Stimulated activated naive B cell treated with anti-CD40 and anti-IgM and Interleukin-4, amounts not matched to agents 10 μg/mL and 1 μg/mL and 100 μg/mL, for 72 hours (primary cell): ENCODE results near the gene ENPP5.
"Not testable (repeated sequence)": the region's sequence is repeated elsewhere in the genome, so short reads cannot be mapped to it uniquely, and the experiment has no call there.

ENCODE experiments used
- ATAC-seq, 2 donors: fragments of 150-1000 bp; cut with Tn5 transposase; replicated peaks; 2 replicates each; pipeline ENCODE4 v1.10.0; 2021; ENCODE audit warnings: moderate library complexity in 1 of 2
- DNase-seq: peaks from one replicate; pipeline ENCODE4 v3.0.0; 2021
- H3K27ac Mint-ChIP-seq: one replicate; pipeline ENCODE4 v1.8.0; 2022; ENCODE audit warnings: mild to moderate bottlenecking, mixed read lengths
- H3K27me3 Mint-ChIP-seq, 2 donors: one replicate each; pipeline ENCODE4 v1.8.0; 2022; ENCODE audit warnings: mixed read lengths in 2 of 2
- H3K36me3 Mint-ChIP-seq, 2 donors: one replicate each; pipeline ENCODE4 v1.8.0; 2022; ENCODE audit warnings: mixed read lengths in 2 of 2, mild to moderate bottlenecking in 1 of 2
- H3K4me1 Mint-ChIP-seq, 2 donors: one replicate each; pipeline ENCODE4 v1.8.0; 2022; ENCODE audit warnings: mixed read lengths in 2 of 2, mild to moderate bottlenecking in 1 of 2
- H3K4me3 Mint-ChIP-seq, 2 donors: one replicate each; pipeline ENCODE4 v1.8.0; 2022; ENCODE audit warnings: mild to moderate bottlenecking in 2 of 2, mixed read lengths in 2 of 2, moderate library complexity in 1 of 2
- H3K9me3 Mint-ChIP-seq, 2 donors: one replicate each; pipeline ENCODE4 v1.8.0; 2022; ENCODE audit warnings: mixed read lengths in 2 of 2, mild to moderate bottlenecking in 1 of 2

ENPP5 gene

GRCh38 chr6:46138281-46138680, 32.5 kb downstream of the ENPP5 start:
- Mint-ChIP-seq H3K4me1 (peaks cover 20 to 32% of the 10 kb centered on the region in 2 donors), H3K4me3 (no peak overlapping the region), H3K36me3 (peaks cover 3 to 18% of the 10 kb centered on the region in 2 donors), H3K9me3 (no peaks in the 10 kb centered on the region), H3K27ac (no peak overlapping the region), H3K27me3 (no peaks in the 10 kb centered on the region)
- ATAC-seq, result peak; percentile 29 to 46
- DNase-seq, result no peak

DNA sequence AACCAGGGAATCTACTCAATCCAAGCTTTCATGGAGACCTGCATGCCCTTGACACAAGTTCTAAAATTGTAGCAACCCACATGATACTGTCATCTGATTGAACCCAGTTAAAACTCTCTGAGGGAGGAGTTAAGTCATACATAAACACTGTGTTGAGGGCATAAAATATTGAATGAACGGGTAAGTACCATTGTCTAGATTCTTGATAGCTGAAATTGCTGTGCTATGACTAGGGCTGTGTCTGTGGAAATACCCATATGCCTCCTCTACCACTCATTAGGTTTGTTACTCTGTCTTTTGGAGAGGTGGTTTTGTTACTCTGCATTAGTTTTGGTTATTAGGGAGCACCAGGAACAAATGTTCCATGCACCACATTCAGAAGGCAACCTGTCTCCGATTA, 33.4 kb downstream of the ENPP5 start:
- DNase-seq (no peak), ATAC-seq (peak; percentile 27 to 72)
- Mint-ChIP-seq H3K27ac (no peak overlapping the region), H3K36me3 (peaks cover 0 to 13% of the 10 kb centered on the region in 2 donors), H3K9me3 (no peaks in the 10 kb centered on the region), H3K27me3 (no peaks in the 10 kb centered on the region), H3K4me3 (no peak overlapping the region), H3K4me1 (peaks cover 22 to 37% of the 10 kb centered on the region in 2 donors)

DNA sequence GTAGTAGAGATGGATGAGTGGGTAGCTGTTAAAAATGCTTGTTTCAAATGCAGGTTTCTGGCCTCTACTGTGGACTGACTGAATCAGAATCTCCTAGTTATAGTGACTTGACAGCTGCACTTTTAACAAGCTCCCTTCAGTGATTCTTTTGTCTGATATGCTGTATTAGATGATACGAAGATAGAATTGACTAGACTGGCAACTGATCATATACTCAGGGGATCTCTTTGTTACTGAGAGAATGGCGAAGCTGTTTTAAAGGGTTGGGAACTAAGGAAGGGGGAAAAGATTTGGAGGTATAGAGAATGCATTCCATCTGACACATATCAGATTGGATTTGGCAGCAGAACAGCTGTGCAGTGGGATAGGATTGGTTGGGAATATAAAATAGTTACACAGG, 33.9 kb downstream of the ENPP5 start:
- DNase-seq, result no peak
- H3K36me3 Mint-ChIP-seq, result peaks cover 0 to 13% of the 10 kb centered on the region in 2 donors
- H3K9me3 Mint-ChIP-seq, result no peaks in the 10 kb centered on the region
- H3K27me3 Mint-ChIP-seq, result no peaks in the 10 kb centered on the region
- H3K4me1 Mint-ChIP-seq, result peaks cover 22 to 37% of the 10 kb centered on the region in 2 donors
- H3K27ac Mint-ChIP-seq, result no peak overlapping the region
- H3K4me3 Mint-ChIP-seq, result no peak overlapping the region
- ATAC-seq, result no peak

DNA sequence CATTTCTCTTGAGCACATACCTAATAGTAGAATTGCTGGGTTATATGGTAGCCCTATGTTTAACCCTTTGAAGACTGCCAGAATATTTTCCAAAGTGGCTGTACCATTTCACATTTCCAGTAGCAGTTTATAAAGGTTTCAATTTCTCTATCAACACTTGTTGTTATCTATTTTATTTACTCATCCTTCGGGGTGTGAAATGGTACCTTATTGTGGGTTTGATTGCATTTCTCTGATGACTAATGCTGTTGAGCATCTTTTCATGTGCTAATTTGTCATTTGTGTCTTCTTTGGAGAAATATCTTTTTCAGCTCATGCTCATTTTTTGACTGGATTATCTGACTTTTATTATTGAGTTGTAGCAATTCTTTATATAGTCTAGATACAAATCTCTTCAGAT, 35.6 kb downstream of the ENPP5 start:
- Mint-ChIP-seq H3K27me3 (no peaks in the 10 kb centered on the region), H3K36me3 (peaks cover under 1 to 15% of the 10 kb centered on the region in 2 donors), H3K4me3 (no peak overlapping the region), H3K4me1 (peaks cover 26 to 44% of the 10 kb centered on the region in 2 donors), H3K27ac (no peak overlapping the region), H3K9me3 (no peaks in the 10 kb centered on the region)
- DNase-seq, result no peak
- ATAC-seq, result no peak

DNA sequence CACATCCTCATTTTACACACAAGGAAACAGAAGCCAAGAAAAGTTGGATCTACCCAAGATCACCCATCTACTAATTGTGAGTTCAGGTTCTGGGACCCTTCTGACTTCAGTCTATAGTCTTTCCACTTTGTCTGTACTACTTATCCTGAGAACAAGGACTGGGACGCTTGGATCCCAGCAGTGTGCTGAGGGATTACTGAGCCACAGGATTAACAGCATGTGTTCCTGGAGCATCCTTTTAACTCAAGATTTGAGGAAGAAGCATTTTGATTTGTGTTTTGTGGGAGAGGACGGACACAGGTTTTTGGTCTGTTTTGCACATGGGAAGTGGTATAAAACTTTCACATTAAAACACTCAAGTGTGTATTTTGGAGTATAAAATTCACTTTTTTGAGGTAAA, 36.6 kb downstream of the ENPP5 start:
- Mint-ChIP-seq H3K4me3 (no peak overlapping the region), H3K4me1 (peaks cover 27 to 47% of the 10 kb centered on the region in 2 donors), H3K36me3 (peaks cover 2 to 16% of the 10 kb centered on the region in 2 donors), H3K9me3 (no peaks in the 10 kb centered on the region), H3K27ac (no peak overlapping the region), H3K27me3 (no peaks in the 10 kb centered on the region)
- ATAC-seq (no peak), DNase-seq (no peak)

DNA sequence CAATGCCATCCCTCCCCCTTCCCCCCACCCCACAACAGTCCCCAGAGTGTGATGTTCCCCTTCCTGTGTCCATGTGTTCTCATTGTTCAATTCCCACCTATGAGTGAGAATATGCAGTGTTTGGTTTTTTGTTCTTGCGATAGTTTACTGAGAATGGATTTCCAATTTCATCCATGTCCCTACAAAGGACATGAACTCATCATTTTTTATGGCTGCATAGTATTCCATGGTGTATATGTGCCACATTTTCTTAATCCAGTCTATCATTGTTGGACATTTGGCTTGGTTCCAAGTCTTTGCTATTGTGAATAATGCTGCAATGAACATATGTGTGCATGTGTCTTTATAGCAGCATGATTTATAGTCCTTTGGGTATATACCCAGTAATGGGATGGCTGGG, 39.5 kb downstream of the ENPP5 start:
- not testable (repeated sequence) for ATAC-seq, DNase-seq, H3K4me3 Mint-ChIP-seq, H3K27ac Mint-ChIP-seq, H3K27me3 Mint-ChIP-seq, H3K9me3 Mint-ChIP-seq, H3K36me3 Mint-ChIP-seq
- H3K4me1 Mint-ChIP-seq, result peaks cover 18 to 42% of the 10 kb centered on the region in 2 donors

GRCh38 chr6:46130666-46131065, 40.1 kb downstream of the ENPP5 start:
- H3K9me3 Mint-ChIP-seq, result no peaks in the 10 kb centered on the region
- peak overlapping the region; percentile 97 to 100 for H3K4me3 Mint-ChIP-seq
- DNase-seq (no peak), ATAC-seq (no peak)
- peaks cover 18 to 42% of the 10 kb centered on the region in 2 donors for H3K4me1 Mint-ChIP-seq
- no peaks in the 10 kb centered on the region for H3K27me3 Mint-ChIP-seq
- peak overlapping the region; percentile 31 for H3K27ac Mint-ChIP-seq
- H3K36me3 Mint-ChIP-seq, result peaks cover 2 to 6% of the 10 kb centered on the region in 2 donors

DNA sequence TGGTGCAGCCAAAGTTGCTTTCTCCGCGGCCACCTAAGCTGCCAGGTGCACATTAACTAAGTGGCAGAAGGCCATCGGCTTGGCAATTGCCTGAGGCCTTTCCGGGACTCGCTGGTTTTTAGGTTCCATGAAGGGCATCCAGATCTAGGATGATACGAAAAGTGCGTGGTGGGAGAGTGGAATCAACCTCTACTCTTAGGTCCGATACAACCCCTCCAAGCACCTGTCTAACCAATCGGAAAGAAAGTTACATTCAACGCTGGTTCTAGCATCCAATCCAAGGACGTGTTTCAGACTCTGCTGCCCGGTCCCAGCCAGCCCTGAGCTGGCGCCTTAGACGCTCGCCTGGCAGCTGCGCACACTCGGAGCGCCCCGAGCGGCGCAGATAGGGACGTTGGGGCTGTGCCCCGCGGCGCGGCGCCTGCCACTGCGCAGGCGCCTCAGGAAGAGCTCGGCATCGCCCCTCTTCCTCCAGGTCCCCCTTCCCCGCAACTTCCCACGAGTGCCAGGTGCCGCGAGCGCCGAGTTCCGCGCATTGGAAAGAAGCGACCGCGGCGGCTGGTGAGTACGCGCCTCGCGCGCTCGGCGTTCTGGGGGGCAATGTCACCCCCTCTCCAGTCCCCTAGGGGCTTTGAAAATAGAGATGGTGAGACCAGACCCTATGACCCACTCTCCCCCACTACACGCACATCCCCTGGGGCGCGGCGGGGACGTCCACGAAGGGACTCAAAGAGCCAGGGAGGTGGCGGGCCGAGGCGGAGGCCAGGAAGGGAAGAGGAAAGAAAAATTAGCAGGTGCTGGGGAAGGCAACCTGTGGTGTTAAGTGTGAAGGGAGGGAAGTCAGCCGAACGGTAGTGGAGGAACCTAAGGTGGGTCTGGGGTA, 40.9 kb downstream of the ENPP5 start, which contains the start of gene ENPP4:
Gene ENPP4 (plus strand): TSS at position 361 of the 883 bp plus-strand sequence. CDS start 9,595 bp downstream, outside the sequence.
- Mint-ChIP-seq H3K9me3 (no peaks in the 10 kb centered on the region), H3K27ac (peak within 1 kb of the TSS; percentile 96), H3K4me1 (peaks cover 18 to 42% of the 10 kb centered on the region in 2 donors), H3K4me3 (peak within 1 kb of the TSS; percentile 97 to 100), H3K36me3 (peaks cover 2 to 6% of the 10 kb centered on the region in 2 donors), H3K27me3 (no peaks in the 10 kb centered on the region)
- ATAC-seq (peak; percentile 99 to 100), DNase-seq (peak; percentile 96)

GRCh38 chr6:46129291-46129628, 41.5 kb downstream of the ENPP5 start:
- DNase-seq (no peak), ATAC-seq (peak; percentile 16 to 21)
- peaks cover 18 to 39% of the 10 kb centered on the region in 2 donors for H3K4me1 Mint-ChIP-seq
- H3K9me3 Mint-ChIP-seq, result no peaks in the 10 kb centered on the region
- H3K36me3 Mint-ChIP-seq, result peaks cover 2 to 5% of the 10 kb centered on the region in 2 donors
- H3K27me3 Mint-ChIP-seq, result no peaks in the 10 kb centered on the region
- peak overlapping the region; percentile 96 for H3K27ac Mint-ChIP-seq
- H3K4me3 Mint-ChIP-seq, result peak overlapping the region; percentile 97 to 100

DNA sequence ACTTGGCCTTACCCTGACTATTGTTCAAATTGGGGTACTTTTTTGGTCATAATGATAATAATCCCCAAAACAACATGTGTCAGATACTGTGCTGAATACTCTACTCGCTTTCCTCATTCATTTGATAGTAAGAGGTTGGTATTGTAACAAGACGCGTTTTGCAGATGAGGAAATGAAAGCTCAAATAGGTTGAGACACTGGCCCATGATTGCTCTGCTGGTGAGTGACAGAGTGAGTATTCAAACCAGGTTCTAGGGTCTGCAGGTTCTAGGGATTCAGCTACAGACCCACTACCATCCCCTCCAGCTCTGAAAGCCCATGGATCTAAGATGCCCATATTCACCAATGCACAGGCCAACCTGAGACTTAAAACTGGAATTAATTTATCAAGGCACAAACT, 42.3 kb downstream of the ENPP5 start:
- peak in 1 of 2 donors; percentile 10 for ATAC-seq
- peak overlapping the region; percentile 74 for H3K27ac Mint-ChIP-seq
- peak overlapping the region; percentile 53 to 64 for H3K4me3 Mint-ChIP-seq
- H3K36me3 Mint-ChIP-seq, result peaks cover 2 to 3% of the 10 kb centered on the region in 2 donors
- no peak for DNase-seq
- peaks cover 15 to 33% of the 10 kb centered on the region in 2 donors for H3K4me1 Mint-ChIP-seq
- peaks cover 0 to 2% of the 10 kb centered on the region in 2 donors for H3K9me3 Mint-ChIP-seq
- no peaks in the 10 kb centered on the region for H3K27me3 Mint-ChIP-seq

DNA sequence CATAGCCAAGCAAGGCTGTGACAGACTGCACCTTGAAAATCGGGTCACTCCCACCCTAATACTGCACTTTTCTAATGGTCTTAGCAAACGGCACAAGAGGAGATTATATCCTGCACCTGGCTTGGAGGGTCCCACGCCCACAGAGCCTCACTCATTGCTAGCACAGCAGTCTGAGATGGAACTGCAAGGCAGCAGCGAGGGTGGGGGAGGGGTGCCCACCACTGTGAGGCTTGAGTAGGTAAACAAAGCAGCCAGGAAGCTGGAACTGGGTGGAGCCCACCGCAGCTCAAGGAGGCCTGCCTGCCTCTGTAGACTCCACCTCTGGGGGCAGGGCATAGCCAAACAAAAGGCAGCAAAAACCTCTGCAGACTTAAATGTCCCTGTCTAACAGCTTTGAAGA, 51.1 kb downstream of the ENPP5 start:
- H3K4me3 Mint-ChIP-seq, H3K27ac Mint-ChIP-seq, DNase-seq, H3K27me3 Mint-ChIP-seq, H3K9me3 Mint-ChIP-seq, ATAC-seq: not testable (repeated sequence)
- Mint-ChIP-seq H3K4me1 (peaks cover 13 to 19% of the 10 kb centered on the region in 2 donors), H3K36me3 (peaks cover 21 to 39% of the 10 kb centered on the region in 2 donors)

GRCh38 chr6:46118836-46119235, 51.9 kb downstream of the ENPP5 start:
- Mint-ChIP-seq H3K36me3 (peaks cover 23 to 43% of the 10 kb centered on the region in 2 donors), H3K27me3 (no peaks in the 10 kb centered on the region), H3K9me3 (peaks cover 3 to 6% of the 10 kb centered on the region in 2 donors), H3K4me1 (peaks cover 13 to 19% of the 10 kb centered on the region in 2 donors), H3K4me3 (no peak overlapping the region), H3K27ac (no peak overlapping the region)
- DNase-seq (no peak), ATAC-seq (no peak)

DNA sequence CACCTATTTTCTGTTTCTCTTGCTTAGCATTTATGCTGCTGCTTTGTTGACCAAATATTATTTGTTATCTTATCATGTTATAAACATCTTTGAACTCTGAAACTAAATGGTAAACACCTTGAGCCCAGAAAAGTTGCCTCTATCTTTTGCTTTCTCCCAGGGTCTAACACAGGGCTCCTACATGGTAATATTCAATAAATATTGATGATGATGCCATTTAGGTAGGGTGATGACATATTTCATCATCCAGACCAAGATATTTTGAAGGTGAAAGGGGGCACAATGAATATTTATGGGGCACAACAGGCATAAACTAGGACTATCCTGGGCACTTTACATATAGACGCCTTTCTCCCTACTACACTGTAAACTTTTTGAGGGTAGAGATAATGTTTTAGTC, 52.6 kb downstream of the ENPP5 start:
- H3K4me1 Mint-ChIP-seq, result peaks cover 13 to 15% of the 10 kb centered on the region in 2 donors
- no peak for ATAC-seq

DNA sequence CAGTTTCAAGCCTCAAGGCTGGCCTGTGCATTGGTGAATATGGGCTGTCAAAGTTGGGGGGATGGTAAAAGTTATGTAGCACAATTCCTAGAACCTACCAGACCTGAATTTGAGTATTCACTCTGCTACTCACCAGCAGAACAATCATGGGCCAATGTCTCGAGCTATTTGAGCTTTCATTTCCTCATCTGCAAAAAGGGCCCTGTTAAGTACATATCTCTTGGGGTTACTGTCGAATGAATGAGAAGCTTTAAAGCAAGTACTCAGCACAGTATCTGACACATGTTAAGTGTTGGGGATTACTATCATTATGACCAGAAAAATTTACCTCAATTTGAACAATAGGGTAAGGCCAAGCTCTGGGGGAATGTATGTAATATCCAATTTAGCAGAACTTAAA, 54.5 kb downstream of the ENPP5 start:
- no peaks in the 10 kb centered on the region for H3K27me3 Mint-ChIP-seq
- peaks cover 8 to 13% of the 10 kb centered on the region in 2 donors for H3K4me1 Mint-ChIP-seq
- H3K36me3 Mint-ChIP-seq, result peaks cover 22 to 39% of the 10 kb centered on the region in 2 donors
- peak overlapping the region; percentile 14 for H3K27ac Mint-ChIP-seq
- no peak overlapping the region for H3K4me3 Mint-ChIP-seq
- ATAC-seq (peak; percentile 84 to 86), DNase-seq (no peak)
- peaks cover 0 to 6% of the 10 kb centered on the region in 2 donors for H3K9me3 Mint-ChIP-seq

More for the DNA sequence above, 52.6 kb downstream of the ENPP5 start:
- no peak for DNase-seq
- peaks cover 24 to 45% of the 10 kb centered on the region in 2 donors for H3K36me3 Mint-ChIP-seq
- no peak overlapping the region for H3K4me3 Mint-ChIP-seq
- no peak overlapping the region for H3K27ac Mint-ChIP-seq
- peaks cover 3 to 6% of the 10 kb centered on the region in 2 donors for H3K9me3 Mint-ChIP-seq
- H3K27me3 Mint-ChIP-seq, result no peaks in the 10 kb centered on the region

DNA sequence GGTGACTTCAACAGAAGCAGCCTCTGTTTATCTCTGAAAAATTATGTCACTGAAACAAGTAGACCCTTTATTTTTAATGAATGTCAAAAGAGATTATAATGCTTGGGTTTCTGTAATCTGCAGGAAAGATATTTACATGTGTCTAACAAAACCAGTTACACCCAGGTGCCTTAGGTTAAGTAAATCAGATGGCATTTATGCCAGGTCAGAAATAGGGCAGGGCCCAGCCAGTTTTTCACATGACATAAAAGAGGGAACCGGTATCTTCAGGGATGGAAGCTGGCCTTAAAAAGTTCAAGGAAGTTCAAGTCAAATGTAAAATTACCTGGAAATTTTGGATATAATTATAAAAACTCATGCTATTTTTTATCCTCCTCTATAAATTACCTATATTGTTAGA, 55.1 kb downstream of the ENPP5 start:
- peaks cover 8 to 13% of the 10 kb centered on the region in 2 donors for H3K4me1 Mint-ChIP-seq
- no peak for DNase-seq

More for the DNA sequence above, 55.1 kb downstream of the ENPP5 start:
- Mint-ChIP-seq H3K4me3 (no peak overlapping the region), H3K36me3 (peaks cover 18 to 40% of the 10 kb centered on the region in 2 donors), H3K9me3 (peaks cover 0 to 6% of the 10 kb centered on the region in 2 donors), H3K27me3 (no peaks in the 10 kb centered on the region), H3K27ac (no peak overlapping the region)
- ATAC-seq, result no peak
